Spinal cord (tissue), 10 donors: ENCODE results near the gene STRADB. TPM values are rescaled to one million over a fixed set of nuclear protein-coding genes. Genes with fewer than 3 reads are reported as not detected.

Source experiments
- DNase-seq, 6 donors: peaks; one replicate each; pipeline versions ENCODE4 v3.0.0 to v3.0.0-alpha.2; 2013 to 2015; ENCODE audit warnings: low spot score in 6 of 6, low read depth in 4 of 6
- H3K27ac ChIP-seq: one replicate; pipeline ENCODE4 v1.5.1; 2013; ENCODE audit warnings: low read depth, low read length, control low read depth
- H3K27me3 ChIP-seq: one replicate; pipeline ENCODE4 v1.6.1; 2013; ENCODE audit warnings: low read length; ENCODE audit not compliant: control insufficient read depth, insufficient read depth
- H3K36me3 ChIP-seq: one replicate; pipeline ENCODE4 v1.6.1; 2013; ENCODE audit warnings: low read length; ENCODE audit not compliant: control insufficient read depth, insufficient read depth
- H3K4me1 ChIP-seq: one replicate; pipeline ENCODE4 v1.6.1; 2013; ENCODE audit warnings: low read length; ENCODE audit not compliant: control insufficient read depth, insufficient read depth
- H3K4me3 ChIP-seq: one replicate; pipeline ENCODE4 v1.5.1; 2013; ENCODE audit warnings: low read depth, low read length, control low read depth
- H3K9me3 ChIP-seq: one replicate; pipeline ENCODE4 v1.6.1; 2013; ENCODE audit warnings: low read length; ENCODE audit not compliant: control insufficient read depth, insufficient read depth
- WGBS: methylation state at CpG from one replicate; pipeline ENCODE4 v1.1.5; 2013; ENCODE audit warnings: missing lambda C conversion rate; ENCODE audit not compliant: insufficient coverage; 5-methylcytosine and 5-hydroxymethylcytosine counted together
- polyA plus RNA-seq, 2 donors: library from polyadenylated mRNA; unstranded; fragments of 120-200 nt; gene quantifications; one replicate each; pipeline ENCODE4 v1.2.1, GENCODE V29; 2013; ENCODE audit not compliant: insufficient read length in 2 of 2
- total RNA-seq, 2 donors: library from RNA; depleted of rRNA in 1 of 2; stranded (reverse); fragments of 120-200 nt in 1 of 2; fragments of >200 nt in 1 of 2; gene quantifications; one replicate each; pipeline versions ENCODE4 v1.2.3 to v1.2.4, GENCODE V29; 2013 to 2014
- donor health status: healthy.

Gene STRADB
- total and polyA plus RNA-seq, 4 donors = 48.3 to 108 (median 78.0) TPM

DNA sequence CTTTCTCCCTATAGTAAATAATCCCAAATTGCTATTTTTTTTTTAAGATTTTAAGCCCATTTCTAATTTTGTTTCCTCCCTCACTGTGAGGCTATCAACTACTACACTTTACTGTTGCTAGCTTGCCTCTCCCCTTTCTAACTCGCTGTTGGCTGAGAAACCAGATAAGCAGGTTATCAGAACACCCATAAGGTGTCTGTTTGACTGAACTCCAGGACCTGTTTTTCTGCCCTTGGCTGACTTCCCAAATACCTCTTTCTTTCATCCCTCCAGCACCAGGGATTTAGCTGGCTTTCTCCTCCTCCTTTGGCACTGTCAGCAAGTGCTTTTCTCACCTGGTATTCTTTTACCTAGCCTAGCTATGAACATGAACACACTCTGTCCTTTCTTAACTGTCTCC is 11.4 kb upstream of the STRADB start:
- no peaks in the 10 kb centered on the region for H3K36me3 ChIP-seq
- H3K9me3 ChIP-seq = no peaks in the 10 kb centered on the region
- WGBS = 60% methylated on average over 1 of the region's 1 CpG
- DNase-seq = no peak
- no peak overlapping the region for H3K4me3 ChIP-seq
- H3K4me1 ChIP-seq = peaks cover 4% of the 10 kb centered on the region
- H3K27ac ChIP-seq = no peak overlapping the region
- H3K27me3 ChIP-seq = no peaks in the 10 kb centered on the region

DNA sequence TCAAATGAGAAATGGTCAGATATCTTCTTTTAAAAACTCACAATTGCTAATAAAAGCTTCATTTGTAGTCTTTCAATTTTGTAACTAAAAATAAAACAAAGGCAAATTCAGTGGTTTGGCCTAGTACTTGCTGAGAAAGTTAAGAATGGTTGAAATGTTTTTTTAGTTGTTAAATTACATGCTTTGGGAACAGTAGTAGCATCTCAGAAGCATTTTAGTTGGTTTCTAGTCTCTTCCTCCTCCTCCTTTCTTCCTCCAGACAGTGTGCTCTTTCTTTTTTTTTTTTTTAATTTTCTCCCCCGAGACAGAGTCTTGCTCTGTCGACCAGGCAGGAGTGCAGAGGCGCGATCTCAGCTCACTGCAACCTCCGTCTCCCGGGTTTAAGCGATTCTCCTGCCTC is 10.1 kb upstream of the STRADB start:
- H3K27ac ChIP-seq = no peak overlapping the region
- H3K36me3 ChIP-seq = no peaks in the 10 kb centered on the region
- WGBS = no CpG with 5 or more reads among the region's 7 CpGs
- no peaks in the 10 kb centered on the region for H3K27me3 ChIP-seq
- no peaks in the 10 kb centered on the region for H3K9me3 ChIP-seq
- no peak overlapping the region for H3K4me3 ChIP-seq
- peaks cover 4% of the 10 kb centered on the region for H3K4me1 ChIP-seq
- no peak for DNase-seq

DNA sequence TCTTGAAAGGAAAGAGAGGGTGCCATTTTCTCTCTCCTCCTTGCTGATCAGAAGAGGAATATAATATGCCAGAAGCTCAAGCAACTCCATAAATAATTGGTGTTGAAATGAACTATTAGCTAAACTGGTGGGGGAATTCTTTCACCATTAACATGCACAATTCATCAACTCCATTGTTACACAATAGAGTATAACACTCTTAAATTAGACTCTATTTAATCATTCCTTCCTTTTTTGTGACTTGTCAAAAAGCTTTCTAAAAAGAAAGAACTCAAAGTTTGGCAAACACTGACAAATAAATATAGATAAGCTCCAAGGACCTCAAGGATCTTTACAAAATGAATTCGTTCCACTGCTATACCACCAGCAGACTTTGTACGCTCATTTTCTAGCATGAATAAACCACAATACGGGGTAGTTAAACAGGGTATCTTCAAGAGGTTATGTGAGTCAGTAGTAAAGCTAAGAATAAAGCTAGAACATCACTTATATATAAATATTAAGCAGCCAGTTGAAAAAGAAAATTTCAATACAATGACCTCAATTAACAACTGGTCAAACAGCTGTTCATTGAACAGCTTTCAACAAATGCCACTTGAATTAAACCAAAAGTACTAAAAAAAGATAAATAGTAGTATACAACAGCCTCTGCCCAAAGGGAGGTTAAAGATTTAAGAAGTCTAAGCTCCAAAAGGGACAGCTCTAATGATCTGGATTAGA is 6.6 kb upstream of the STRADB start:
- peaks cover 4% of the 10 kb centered on the region for H3K4me1 ChIP-seq
- H3K36me3 ChIP-seq = peaks cover 3% of the 10 kb centered on the region
- no peaks in the 10 kb centered on the region for H3K27me3 ChIP-seq
- no peaks in the 10 kb centered on the region for H3K9me3 ChIP-seq
- H3K27ac ChIP-seq = no peak overlapping the region
- no peak overlapping the region for H3K4me3 ChIP-seq
- WGBS = no CpG with 5 or more reads among the region's 3 CpGs
- DNase-seq = no peak

DNA sequence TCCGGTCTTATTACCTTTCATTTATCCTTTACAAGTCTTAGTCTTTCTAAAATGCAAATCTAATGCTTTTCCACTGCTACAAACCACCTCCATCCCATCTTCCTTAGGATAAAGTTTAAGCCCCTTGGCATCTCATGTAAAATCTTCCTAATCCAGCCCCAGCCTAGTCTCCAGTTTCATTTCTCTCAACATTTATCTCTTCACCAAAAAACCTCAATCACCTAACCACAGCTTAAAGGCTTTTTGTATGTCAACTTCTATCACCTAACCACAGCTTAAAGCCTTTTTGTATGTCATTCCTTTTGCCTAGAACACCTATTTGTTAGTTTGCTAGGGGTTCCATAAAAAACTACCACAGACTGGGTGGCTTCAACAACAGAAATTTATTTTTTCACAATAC is 4.5 kb upstream of the STRADB start:
- H3K36me3 ChIP-seq = peaks cover 3% of the 10 kb centered on the region
- no peaks in the 10 kb centered on the region for H3K4me1 ChIP-seq
- no peaks in the 10 kb centered on the region for H3K27me3 ChIP-seq
- WGBS = 100% methylated on average over 1 of the region's 1 CpG
- no peak for DNase-seq
- H3K27ac ChIP-seq = no peak overlapping the region
- H3K4me3 ChIP-seq = no peak overlapping the region
- H3K9me3 ChIP-seq = no peaks in the 10 kb centered on the region

DNA sequence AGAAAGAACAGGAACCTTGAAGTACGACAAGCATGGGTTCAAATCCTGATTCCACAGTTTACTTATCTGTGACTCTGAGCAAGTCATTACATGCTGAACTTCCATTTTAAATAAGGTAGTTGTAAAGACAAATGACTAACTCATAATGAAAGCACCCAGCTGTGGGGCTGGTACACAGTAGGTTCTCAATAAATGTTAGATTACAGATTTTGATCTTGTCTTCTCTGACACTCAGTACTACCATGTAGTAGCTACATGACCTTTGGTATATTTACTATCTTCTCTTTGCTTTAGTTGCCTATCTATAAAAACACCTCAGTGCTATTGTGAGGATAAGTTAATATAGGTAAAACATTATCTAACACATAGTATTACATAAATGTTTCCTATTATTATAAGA is 3.5 kb upstream of the STRADB start:
- DNase-seq = no peak
- no peaks in the 10 kb centered on the region for H3K9me3 ChIP-seq
- H3K4me1 ChIP-seq = no peaks in the 10 kb centered on the region
- no peak overlapping the region for H3K4me3 ChIP-seq
- no CpG with 5 or more reads among the region's 1 CpG for WGBS
- peaks cover 3% of the 10 kb centered on the region for H3K36me3 ChIP-seq
- no peak overlapping the region for H3K27ac ChIP-seq
- H3K27me3 ChIP-seq = no peaks in the 10 kb centered on the region

DNA sequence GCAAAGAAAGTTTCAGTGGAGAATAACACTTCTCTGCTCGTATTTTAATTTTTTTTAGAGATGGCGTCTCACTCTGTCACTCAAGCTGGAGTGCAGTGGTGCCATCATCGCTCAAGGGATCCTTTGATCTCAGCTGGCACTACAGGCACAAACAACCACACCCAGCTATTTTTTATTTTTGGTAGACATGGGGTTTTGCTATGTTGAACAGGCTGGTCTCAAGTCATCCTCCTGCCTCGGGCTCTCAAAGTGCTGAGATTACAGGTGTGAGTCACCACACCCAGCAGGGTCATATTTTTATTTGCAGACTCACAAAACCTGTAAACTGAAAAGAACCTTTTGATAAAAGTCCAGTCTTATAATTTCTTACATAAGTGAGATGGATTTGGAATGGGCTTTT is 2.8 kb upstream of the STRADB start:
- H3K36me3 ChIP-seq = peaks cover 3% of the 10 kb centered on the region
- H3K27ac ChIP-seq = no peak overlapping the region
- WGBS = no CpG with 5 or more reads among the region's 4 CpGs
- DNase-seq = no peak
- no peaks in the 10 kb centered on the region for H3K27me3 ChIP-seq
- no peaks in the 10 kb centered on the region for H3K4me1 ChIP-seq
- no peak overlapping the region for H3K4me3 ChIP-seq
- H3K9me3 ChIP-seq = no peaks in the 10 kb centered on the region

DNA sequence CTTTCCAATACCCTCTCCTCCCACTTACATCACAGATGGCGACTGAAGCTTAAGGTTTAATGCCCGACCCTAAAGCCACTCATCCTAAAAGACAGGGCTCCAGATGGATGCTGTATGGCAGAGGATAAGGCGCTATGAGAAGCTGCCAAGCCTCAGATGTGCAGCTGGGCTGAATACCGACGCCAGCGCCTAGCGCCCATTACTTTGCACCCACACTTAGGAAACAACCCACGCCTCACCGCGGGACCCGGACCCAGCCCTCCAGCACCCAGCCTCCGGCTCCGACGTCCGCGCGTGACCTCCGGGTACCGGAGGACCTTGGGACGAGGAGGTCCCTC is 617 bp upstream of the STRADB start:
- Histone ChIP-seq H3K36me3 (peaks cover 3% of the 10 kb centered on the region), H3K4me1 (no peaks in the 10 kb centered on the region), H3K4me3 (peak overlapping the region; percentile 93), H3K9me3 (no peaks in the 10 kb centered on the region), H3K27ac (peak overlapping the region; percentile 93), H3K27me3 (no peaks in the 10 kb centered on the region)
- 0% methylated on average over 18 of the region's 20 CpGs for WGBS
- peak in 2 of 6 donors; percentile 35 to 85 for DNase-seq

DNA sequence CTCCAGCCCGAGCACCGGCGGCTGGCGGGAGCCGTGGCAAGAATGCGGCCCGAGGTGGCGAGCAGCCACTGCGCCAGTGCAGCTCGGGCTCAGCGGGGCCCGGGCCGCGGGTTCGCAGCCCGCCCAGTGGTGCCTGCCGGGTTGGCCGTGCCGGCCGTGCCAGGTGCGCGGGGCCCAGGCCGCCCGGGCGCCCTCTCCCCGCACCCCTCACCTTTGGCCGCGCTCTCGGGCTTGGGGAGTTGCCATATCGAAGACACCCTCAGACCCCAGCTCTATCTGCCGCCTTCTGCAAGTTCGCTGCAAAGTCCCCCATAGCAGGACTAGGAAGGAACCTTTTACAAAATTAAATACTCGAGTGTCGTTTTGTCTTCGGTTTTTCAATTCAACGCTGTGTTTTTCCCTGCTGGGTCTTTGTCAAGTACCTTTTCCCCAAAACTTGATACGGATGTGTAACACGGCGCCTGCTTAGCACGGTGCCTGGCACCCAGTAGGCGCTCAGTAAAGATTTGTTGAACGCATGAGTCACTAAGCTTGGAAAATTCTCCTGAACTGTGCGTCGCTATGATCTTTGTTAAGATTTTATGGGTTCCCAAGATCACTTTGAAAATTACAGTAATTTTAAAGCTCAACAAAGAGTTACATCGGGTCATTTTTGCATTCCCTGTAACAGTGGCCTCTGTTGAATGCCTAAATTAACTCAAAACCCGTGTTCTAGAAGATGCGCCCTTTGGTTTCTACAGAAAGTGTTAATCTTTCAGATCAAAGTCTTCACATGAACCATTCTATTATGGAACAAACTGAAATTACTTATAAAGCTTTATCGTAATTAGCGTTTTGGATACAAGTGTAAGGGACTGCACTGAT is 750 bp downstream of the STRADB start:
- Histone ChIP-seq H3K4me1 (no peaks in the 10 kb centered on the region), H3K4me3 (peak overlapping the region; percentile 93), H3K27me3 (no peaks in the 10 kb centered on the region), H3K36me3 (peaks cover 3% of the 10 kb centered on the region), H3K9me3 (no peaks in the 10 kb centered on the region), H3K27ac (peak overlapping the region; percentile 52)
- WGBS = 4% methylated on average over 44 of the region's 49 CpGs
- DNase-seq = peak in 1 of 6 donors; percentile 31

DNA sequence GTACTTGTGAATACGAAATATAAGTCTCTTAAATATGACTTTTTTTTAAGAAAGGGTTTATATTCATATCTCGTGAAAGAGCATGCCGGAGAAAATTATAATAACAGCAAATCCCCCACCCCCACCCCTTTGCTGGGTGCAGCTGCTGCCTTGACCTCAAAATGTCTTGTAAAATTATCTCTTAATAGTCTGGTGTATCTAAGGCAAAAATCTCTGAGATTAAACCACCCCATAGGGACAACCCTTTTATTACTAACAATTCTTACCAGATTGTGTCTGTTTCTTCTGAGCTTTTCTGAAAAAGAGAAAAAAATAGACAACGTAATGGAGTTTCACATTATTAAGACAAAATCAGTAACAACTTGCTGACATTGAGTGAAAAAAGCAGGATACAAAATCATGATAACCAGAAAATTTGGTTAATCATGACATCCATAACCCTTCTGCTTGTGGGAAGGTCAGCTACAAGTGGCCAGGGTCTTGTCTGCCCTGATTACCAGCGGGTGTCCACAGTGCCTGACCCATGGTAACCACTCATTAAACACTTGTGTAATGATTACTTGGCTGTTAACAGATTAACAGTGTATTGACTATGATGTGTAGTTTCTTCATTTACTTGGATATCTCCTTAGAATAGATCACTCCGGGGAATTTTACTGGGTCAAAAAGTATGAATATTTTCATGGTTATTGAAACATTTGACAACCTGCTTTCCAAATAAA is 1.5 kb downstream of the STRADB start:
- Histone ChIP-seq H3K4me3 (no peak overlapping the region), H3K4me1 (no peaks in the 10 kb centered on the region), H3K36me3 (peaks cover 3% of the 10 kb centered on the region), H3K27me3 (no peaks in the 10 kb centered on the region), H3K9me3 (no peaks in the 10 kb centered on the region), H3K27ac (no peak overlapping the region)
- WGBS = no CpG with 5 or more reads among the region's 6 CpGs
- no peak for DNase-seq
